MCF 10A (cell line): ENCODE results near the gene GLOD4. TPM values are rescaled to one million over a fixed set of nuclear protein-coding genes. Genes with fewer than 3 reads are reported as not detected.

Experiments
- BruUV-seq: library from RNA; stranded (reverse); fragments of 400-500 nt; replicated peaks from 2 replicates; lab custom pipeline; 2021; lab: Mats Ljungman, UMichigan
- CTCF ChIA-PET: fragments of 300-600 bp; sonication (Branson Sonifier 250); formaldehyde crosslinking; extraction: SDS; loops from one replicate; lab custom pipeline; 2021; ENCODE audit warnings: antibody characterized with exemption, inconsistent platforms; lab: Yijun Ruan, JAX
- POLR2A ChIA-PET: fragments of 300-600, 350-650 bp; sonication (Branson Sonifier 250); formaldehyde crosslinking; extraction: SDS; loops from one replicate; lab custom pipeline; 2020; ENCODE audit warnings: antibody characterized with exemption, inconsistent platforms; lab: Yijun Ruan, JAX
- DNase-seq: peaks from one replicate; pipeline ENCODE4 v3.0.0-alpha.2; 2018; ENCODE audit not compliant: unreplicated experiment
- H3K27ac Mint-ChIP-seq: one replicate; pipeline ENCODE4 v1.8.0; 2022; ENCODE audit warnings: mild to moderate bottlenecking, low read depth, mixed read lengths; ENCODE audit not compliant: unreplicated experiment
- H3K27me3 Mint-ChIP-seq: one replicate; pipeline ENCODE4 v1.8.0; 2022; ENCODE audit warnings: mixed read lengths; ENCODE audit not compliant: insufficient read depth, unreplicated experiment
- H3K36me3 Mint-ChIP-seq: one replicate; pipeline ENCODE4 v1.8.0; 2022; ENCODE audit warnings: mild to moderate bottlenecking, moderate library complexity, mixed read lengths; ENCODE audit not compliant: insufficient read depth, unreplicated experiment
- H3K4me1 Mint-ChIP-seq: one replicate; pipeline ENCODE4 v1.8.0; 2022; ENCODE audit warnings: mixed read lengths; ENCODE audit not compliant: insufficient read depth, unreplicated experiment
- H3K4me3 Mint-ChIP-seq: one replicate; pipeline ENCODE4 v1.8.0; 2022; ENCODE audit warnings: mild to moderate bottlenecking, moderate library complexity, mixed read lengths; ENCODE audit not compliant: unreplicated experiment
- H3K9me3 Mint-ChIP-seq: one replicate; pipeline ENCODE4 v1.8.0; 2022; ENCODE audit warnings: mixed read lengths; ENCODE audit not compliant: unreplicated experiment
- intact Hi-C: fragments of 100-400 bp; cut with micrococcal nuclease; formaldehyde crosslinking; loops from 2 replicates; pipeline ENCODE4 v1.14.1; 2022
- total RNA-seq: library from RNA; stranded (reverse); gene quantifications from 2 replicates; pipeline ENCODE4 v1.2.3, GENCODE V29; 2022
- TF ChIP-seq, protein P1 (sequence below): fragments of 200-600 bp; IDR thresholded peaks from one replicate; pipeline ENCODE4 v1.8.0; 2022; ENCODE audit warnings: antibody characterized with exemption, mild to moderate bottlenecking; ENCODE audit not compliant: unreplicated experiment

The GLOD4 gene
- total RNA-seq, 1 experiment from 2014 or later: 62.6 TPM

DNA sequence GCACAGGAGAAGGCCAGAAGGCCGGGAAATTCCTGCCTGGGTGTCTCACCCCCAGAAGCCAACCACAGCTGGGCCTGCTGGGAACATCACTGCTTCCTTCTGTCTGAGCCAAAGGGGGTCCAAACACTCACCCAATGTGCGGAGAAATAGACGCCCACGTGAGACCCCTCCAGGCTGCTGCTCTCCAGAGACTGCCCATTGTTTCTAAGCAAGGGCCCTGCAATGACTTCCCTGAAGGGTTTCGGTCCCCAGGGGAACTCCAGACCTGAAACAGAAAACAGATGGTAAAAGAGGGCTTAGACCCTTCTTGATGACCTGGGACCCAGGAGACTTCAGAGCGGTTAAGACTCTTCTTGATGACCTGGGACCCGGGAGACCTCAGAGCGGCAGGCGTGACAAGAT is 41.4 kb upstream of the GLOD4 start:
- no peaks in the 10 kb centered on the region for H3K4me1 Mint-ChIP-seq
- peaks cover 32% of the 10 kb centered on the region for H3K36me3 Mint-ChIP-seq
- TF ChIP-seq, protein P1, sequence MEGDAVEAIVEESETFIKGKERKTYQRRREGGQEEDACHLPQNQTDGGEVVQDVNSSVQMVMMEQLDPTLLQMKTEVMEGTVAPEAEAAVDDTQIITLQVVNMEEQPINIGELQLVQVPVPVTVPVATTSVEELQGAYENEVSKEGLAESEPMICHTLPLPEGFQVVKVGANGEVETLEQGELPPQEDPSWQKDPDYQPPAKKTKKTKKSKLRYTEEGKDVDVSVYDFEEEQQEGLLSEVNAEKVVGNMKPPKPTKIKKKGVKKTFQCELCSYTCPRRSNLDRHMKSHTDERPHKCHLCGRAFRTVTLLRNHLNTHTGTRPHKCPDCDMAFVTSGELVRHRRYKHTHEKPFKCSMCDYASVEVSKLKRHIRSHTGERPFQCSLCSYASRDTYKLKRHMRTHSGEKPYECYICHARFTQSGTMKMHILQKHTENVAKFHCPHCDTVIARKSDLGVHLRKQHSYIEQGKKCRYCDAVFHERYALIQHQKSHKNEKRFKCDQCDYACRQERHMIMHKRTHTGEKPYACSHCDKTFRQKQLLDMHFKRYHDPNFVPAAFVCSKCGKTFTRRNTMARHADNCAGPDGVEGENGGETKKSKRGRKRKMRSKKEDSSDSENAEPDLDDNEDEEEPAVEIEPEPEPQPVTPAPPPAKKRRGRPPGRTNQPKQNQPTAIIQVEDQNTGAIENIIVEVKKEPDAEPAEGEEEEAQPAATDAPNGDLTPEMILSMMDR: no peak
- no peak for DNase-seq
- no TSS peak for BruUV-seq
- ChIA-PET POLR2A (no interaction called here), CTCF (no interaction called here)
- no peak overlapping the region for H3K27ac Mint-ChIP-seq
- H3K27me3 Mint-ChIP-seq: no peaks in the 10 kb centered on the region
- intact Hi-C loops: no loop called here
- no peaks in the 10 kb centered on the region for H3K9me3 Mint-ChIP-seq
- no peak overlapping the region for H3K4me3 Mint-ChIP-seq

- H3K9me3 Mint-ChIP-seq: no peaks in the 10 kb centered on the region
- ChIA-PET CTCF (no interaction called here), POLR2A (no interaction called here)
- H3K27me3 Mint-ChIP-seq: no peaks in the 10 kb centered on the region
- no TSS peak for BruUV-seq
- peaks cover 44% of the 10 kb centered on the region for H3K36me3 Mint-ChIP-seq
- H3K4me1 Mint-ChIP-seq: no peaks in the 10 kb centered on the region
- TF ChIP-seq, protein P1: no peak
- intact Hi-C loops: no loop called here
- no peak overlapping the region for H3K27ac Mint-ChIP-seq
- DNase-seq: no peak
- H3K4me3 Mint-ChIP-seq: no peak overlapping the region
These were observed 37.2 kb upstream of the GLOD4 start for GRCh38 chr17:819251-819650.

GRCh38 chr17:814371-814770 is 32.3 kb upstream of the GLOD4 start:
- peaks cover 37% of the 10 kb centered on the region for H3K36me3 Mint-ChIP-seq
- POLR2A ChIA-PET: interaction anchor here (1.0 kb wide), 1 partner anchor 33 kb away, joined by 4 read pairs; the partner anchor contains the start of genes GLOD4 and MRM3
- BruUV-seq: no TSS peak

DNA sequence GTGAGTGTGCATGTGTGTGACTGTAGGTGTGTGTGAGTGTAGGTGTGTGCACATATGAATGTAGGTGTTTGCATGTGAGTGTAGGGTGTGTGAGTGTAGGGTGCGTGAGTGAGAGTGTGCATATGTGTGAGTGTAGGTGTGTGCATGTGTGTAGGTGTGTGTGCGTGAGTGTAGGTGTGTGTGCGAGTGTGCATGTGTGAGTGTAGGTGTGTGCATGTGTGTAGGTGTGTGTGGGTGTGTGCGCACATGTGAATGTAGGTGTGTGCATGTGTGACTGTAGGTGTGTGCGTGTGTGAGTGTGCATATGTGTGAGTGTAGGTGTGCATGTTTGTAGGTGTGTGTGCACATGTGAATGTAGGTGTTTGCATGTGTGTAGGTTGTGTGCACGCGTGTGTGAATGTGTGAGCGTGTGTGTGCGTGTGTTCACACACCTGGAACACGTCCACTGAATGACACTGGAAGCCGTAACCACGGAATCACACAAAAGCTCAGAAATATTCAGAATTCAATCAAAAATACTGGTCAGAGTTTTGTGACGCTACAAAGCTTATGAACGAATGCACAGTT is 30.6 kb upstream of the GLOD4 start:
- no TSS peak for BruUV-seq
- CTCF ChIA-PET: interaction anchor here (0.9 to 1.5 kb wide), 2 partner anchors 153 to 168 kb away, joined by 3 to 4 read pairs; no protein-coding TSS in a partner anchor

More at GRCh38 chr17:814371-814770, 32.3 kb upstream of the GLOD4 start:
- Mint-ChIP-seq H3K4me3 (no peak overlapping the region), H3K9me3 (no peaks in the 10 kb centered on the region), H3K4me1 (no peaks in the 10 kb centered on the region), H3K27ac (no peak overlapping the region), H3K27me3 (no peaks in the 10 kb centered on the region)
- intact Hi-C loops: no loop called here
- CTCF ChIA-PET: interaction anchor here (1.1 to 1.5 kb wide), 2 partner anchors 167 to 182 kb away, joined by 3 read pairs; partner anchors contain the start of gene TIMM22
- DNase-seq: no peak
- TF ChIP-seq, protein P1: no peak

More for the DNA sequence above, 30.6 kb upstream of the GLOD4 start:
- intact Hi-C loops: no loop called here
- DNase-seq: no peak
- POLR2A ChIA-PET: no interaction called here
- Mint-ChIP-seq H3K4me1 (no peaks in the 10 kb centered on the region), H3K9me3 (no peaks in the 10 kb centered on the region), H3K27ac (no peak overlapping the region), H3K27me3 (no peaks in the 10 kb centered on the region), H3K36me3 (peaks cover 26% of the 10 kb centered on the region), H3K4me3 (no peak overlapping the region)
- TF ChIP-seq, protein P1: no peak
